NCI-H2196 treated with DMSO at 0.1 percent for 48 hours (cell line): Measurements from ENCODE around the gene WBP2NL.

Source experiments
- DNase-seq: peaks from one replicate; lab custom pipeline; 2025; ENCODE audit not compliant: unreplicated experiment; lab: John Stamatoyannopoulos, UW

The WBP2NL gene

DNA sequence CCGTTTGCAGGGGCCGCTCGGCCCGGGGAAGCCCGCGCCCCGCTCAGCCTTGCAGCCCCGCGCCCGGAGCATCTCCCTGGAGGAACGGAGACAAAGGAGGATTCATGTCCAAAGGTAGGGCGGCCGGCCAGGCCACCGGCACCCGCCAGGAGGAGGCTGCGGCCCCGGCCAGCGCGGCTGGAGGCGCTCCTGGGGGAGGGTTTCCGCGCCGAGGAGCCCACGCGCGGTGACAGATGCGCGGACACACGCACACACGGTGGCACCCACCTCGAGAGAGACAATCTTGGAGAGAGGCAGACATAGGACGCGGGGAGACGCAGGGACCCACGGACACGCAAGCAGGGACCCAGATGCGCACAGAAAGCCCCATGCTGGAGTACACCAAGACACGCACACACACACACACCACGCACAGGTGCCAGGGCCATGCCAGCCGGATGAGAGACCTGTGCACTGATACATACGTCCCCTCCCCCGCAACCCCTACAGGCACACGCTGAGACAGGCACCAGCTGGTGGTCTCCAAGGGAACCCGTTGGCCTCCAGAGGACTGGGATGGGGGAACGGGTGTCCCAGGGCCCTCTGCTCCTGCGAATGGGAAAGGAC is 21.5 kb upstream of the WBP2NL start:
- no peak for DNase-seq

DNA sequence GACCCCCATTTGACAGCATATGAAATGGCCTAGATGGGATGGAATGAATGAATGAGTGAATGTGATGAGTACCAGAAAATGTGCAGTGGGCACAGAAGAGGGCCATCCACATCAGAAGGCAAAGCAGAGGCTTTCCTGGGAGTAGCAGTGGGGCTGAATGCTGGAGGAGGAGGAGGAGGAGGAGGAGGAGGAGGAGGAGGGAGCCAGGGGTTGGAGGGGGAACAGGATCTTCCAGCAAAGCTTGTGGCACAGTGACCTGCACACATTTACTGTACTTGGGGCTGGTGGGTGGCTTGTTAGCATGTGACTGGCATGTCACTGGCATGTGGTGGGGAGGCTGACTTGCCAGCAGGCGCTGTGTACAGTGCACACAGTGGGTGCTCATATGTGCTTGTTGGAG is 19.9 kb upstream of the WBP2NL start:
- DNase-seq = no peak

DNA sequence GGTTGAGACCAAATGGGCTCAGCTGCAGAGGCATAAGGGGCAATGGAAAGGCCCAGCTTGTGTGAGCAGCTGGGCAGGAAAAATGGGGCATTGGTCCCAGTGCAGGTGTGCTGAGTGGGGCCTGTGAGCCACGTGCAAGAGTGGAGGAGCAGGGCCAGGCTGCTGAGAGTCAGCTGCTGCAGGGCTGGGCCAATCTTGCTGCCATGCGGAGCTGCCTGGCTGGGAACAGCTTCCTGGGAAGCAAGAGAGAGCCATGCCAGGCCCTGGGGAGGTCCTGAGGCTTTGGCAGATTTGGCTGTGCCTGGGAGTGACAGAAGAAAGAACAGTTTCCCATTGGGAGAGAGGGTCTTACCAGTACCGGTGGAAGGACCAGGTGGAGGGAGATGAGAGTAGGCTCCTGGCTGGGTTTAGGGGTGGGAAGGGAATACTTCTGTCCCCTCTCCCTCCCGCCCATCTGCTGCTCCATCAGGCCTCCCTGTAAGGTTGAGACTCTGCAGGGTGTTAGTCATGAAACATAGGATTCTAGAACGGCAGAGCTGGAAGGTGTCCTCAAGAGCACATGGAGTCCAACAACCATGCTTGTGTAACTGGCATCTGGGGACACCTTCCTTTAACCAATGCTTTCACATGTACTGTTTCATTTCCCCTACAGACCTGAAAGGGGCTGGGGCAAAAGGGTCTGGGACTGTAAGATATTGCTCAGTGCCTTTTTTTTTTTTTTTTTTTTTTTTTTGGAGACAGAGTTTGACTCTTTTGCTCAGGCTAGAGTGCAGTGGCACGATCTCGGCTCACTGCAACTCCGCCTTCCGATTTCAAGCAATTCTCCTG is 19.0 kb upstream of the WBP2NL start:
- no peak for DNase-seq

DNA sequence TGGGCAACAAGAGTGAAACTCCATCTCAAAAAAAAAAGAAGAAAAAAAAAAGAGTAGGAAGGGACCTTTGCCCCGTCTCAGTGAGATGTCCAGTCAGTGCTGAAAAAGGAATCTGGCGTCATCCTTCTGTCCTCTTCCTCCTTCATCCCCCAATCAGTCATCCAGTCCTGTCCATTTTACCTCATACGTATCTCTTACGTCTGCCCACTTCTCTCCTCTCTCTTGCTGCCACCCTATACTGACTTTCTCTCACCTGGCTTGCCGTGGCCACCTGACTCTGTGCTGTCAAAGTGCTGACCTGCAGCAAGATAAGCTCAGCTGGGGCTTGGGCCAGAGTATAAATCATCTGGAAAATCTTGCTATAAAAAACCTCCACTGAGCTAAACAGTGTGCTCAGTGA is 15.7 kb upstream of the WBP2NL start:
- DNase-seq = no peak

DNA sequence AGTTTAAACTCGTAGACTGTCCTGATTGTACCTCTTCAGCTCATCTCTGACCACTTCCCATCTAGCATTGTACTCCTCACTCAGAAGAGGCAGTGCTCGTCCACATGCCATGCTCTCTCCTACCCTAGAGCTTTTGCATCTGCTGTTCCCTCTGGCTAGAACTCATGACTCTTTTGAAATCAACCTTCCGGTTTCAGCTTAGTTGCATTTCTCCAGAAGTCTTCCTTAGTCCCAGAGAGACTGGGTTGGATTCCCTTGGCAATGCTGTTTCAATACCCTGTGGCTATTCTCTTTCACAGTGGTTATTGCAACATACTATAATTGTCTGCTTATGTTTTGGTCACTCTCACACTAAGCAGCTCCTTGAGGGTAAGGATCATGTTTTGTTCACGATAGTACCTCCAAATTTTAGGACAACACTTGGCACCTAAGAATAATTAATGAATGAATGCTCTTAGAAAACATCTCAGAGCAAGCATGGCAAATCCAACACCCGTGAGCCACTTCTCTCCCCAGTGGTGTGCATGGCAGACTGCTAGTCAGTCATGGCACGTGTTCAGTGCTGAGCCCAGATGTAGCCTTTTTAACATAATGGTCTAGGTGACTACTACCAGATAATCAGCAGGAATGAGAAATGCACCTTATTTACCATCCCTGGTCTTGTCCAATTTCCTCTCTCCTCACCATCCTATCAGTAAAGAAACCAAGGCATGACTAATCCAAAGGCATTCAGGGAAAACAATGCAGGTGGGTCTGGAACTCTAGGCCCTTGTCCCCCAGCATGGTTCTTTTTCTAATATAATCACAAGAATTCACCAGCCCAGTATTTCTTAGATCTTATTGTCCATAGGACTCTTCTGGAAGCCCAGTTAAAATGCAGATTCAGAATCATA is 14.8 kb upstream of the WBP2NL start:
- DNase-seq = no peak

DNA sequence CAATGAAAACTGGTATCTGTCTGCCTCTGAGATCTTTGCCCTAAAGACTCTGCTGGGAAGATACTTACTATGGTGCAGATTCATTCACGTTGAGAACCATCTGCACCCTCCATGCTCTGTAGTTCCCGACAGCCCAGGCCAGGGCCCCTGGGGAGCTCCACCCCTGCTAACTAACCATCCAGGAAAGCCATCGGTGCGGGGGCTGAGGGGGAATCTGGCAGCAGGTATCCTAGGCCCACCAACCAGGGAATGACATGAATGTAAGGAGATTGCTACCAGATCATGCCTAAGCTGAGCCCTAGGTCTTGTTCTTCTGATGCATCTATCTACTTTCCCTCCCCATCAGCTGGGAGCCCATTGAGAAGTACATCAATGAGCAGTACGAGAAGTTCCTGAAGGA is 11.3 kb upstream of the WBP2NL start:
- DNase-seq = no peak

DNA sequence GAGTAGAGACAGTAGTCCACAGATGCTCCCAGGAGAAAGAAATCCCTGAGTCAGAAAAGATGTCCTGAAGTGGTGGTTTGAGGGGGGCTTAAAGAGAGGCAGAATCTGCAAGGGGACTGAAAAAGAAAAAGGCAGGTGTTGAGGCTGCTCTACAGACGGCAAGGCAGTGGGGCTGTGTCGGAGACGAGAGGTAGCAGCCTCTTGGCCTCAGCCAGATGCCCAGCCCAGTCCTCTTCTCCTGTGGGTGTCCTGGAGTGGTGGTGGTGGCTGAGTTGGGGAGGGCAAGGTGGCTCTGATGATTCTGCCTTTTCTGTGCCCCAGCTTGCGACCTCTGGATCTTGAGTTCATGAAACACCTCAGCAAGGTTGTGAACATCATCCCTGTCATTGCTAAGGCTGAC is 9.3 kb upstream of the WBP2NL start:
- no peak for DNase-seq

DNA sequence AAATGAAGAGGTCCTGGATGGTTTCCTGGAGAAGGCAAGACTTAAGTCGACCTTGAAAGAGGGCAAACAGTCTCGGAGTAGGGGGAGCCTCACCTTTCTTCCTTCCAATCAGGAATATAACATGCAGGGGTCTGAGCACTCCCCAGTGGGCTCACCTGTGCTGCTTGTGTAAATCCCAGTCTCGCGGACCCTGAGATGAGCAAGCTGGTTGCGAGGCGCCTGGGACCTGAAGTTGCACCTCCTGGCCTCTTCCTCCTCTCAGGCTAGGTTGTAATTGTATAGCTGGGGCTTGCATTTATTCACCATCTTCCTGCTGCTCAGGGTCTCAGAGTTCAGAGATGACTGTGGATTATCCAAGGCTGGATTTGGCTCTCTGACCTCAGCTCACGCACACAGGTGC is 7.5 kb upstream of the WBP2NL start:
- DNase-seq = no peak

DNA sequence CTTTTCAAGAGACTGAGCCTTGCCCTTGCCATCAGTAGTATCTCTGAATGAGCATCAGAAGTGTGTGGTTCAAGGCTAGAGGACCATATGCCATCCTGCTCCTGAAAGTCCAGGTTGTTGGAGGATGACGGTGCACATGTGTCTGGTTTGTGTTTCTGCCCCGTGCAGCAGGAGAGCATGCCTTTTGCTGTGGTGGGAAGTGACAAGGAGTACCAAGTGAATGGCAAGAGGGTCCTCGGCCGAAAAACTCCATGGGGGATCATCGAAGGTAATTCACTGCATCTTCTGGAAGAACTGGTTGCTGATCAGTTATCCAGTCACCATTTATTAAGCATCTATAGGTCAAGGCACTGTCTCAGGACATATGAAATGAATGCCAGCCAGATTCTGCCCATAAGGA is 6.1 kb upstream of the WBP2NL start:
- DNase-seq = no peak

DNA sequence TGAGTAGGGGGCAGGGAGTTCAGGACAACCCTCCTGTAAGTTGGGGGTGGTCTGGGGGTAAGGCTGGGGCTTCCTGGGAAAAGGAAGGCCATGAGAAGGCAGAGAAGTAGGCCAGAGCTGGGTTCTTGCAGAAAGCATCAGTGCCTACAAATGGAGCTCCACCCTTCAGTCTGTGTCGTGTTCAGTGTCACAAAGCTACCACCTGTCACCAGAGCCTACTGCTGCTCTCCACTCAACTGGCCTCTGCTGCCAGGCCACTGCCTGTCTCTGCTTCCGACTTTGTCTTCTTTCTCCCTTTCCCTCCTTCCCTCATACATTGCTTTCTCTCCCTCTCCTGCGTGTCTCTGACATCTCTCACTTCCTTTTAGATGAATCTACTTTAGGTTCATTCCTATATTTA is 3.4 kb upstream of the WBP2NL start:
- no peak for DNase-seq

DNA sequence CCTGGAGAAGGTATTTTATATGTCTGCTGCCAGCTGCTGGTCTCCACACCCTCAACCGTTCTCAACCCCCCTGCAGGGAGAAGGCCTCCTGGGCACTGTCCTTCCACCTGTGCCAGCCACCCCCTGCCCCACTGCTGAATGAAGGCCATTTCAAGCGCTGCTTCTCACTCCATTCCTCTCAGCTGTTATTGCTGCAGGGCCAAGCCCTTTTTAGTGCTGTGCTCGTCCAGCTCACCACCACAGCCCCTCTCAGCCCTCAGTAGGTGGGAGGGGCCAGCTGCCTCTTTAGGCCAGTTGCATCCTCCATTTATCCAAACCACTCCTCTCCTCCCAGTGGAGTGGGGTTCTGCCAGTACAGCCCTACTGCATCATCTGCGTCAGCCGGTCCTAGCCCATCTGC is 1.8 kb upstream of the WBP2NL start:
- DNase-seq = no peak

DNA sequence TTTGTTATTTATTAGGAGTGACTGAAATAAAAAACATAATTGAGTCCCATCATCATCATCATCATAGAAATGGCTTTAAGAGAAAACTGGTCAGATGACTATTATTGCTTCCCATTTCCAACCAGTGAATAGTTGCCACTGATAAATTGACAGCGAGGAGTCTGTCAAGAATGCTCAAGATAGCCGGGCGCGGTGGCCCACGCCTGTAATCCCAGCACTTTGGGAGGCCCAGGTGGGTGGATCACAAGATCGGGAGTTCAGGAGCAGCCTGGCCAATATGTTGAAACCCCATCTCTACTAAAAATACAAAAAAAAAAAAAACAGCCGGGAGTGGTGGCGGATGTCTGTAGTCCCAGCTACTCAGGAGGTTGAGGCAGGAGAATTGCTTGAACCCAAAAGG is 1.9 kb downstream of the WBP2NL start:
- no peak for DNase-seq

DNA sequence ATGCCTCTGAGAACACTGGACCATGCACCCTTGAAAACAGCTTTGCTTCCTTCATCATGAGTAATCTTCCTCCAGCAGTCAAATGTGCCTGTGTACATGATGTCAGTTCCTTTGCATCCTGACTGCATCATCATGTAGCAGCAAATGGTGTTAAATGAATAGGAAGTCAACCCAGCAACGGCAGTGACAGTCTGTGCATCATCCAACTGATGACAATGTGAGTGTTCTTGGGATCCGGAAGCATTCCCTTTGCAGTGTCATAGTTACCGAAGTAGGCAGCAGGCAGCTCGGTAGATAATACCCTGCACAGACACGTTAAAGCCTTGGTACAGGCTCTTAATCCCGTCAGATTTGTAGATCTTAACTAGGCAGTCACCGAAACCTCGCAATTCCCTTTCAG is 2.5 kb downstream of the WBP2NL start:
- no peak for DNase-seq

DNA sequence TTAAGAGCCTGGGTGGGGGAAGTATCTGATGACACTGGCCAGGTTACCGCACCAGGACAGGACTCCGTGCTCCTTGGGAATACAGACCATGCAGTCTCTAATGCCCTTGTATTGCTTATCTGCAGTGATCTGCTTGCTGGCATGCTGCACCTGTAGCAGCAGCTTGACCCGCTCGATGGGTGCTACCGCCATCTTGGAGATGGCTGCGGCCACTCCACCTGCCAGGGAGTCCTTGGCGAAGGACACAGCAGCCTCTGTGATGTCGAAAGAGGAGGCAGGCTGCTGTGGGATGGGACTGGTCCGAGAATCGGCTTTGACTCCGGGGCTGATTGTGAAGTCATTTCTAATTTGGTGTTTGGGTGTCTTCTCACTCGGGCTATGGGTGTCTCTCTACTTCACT is 3.1 kb downstream of the WBP2NL start:
- DNase-seq = no peak

DNA sequence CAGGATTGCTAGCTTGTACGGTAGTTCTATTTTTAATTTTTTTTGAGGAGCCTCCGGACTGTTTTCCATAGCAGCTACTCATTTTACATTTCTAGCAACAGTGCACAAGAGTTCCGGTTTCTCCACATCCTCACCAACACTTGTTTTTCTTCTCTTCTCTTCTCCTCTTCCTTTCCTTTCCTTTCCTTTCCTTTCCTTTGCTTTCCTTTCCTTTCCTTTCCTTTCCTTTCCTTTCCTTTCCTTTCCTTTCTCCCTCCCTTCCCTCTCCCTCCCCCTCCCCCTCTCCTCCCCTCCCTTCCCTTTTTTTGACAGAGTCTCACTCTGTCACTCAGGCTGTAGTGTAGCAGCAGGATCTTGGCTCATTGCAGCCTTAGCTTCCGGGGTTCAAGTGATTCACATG is 9.3 kb downstream of the WBP2NL start:
- DNase-seq = no peak

DNA sequence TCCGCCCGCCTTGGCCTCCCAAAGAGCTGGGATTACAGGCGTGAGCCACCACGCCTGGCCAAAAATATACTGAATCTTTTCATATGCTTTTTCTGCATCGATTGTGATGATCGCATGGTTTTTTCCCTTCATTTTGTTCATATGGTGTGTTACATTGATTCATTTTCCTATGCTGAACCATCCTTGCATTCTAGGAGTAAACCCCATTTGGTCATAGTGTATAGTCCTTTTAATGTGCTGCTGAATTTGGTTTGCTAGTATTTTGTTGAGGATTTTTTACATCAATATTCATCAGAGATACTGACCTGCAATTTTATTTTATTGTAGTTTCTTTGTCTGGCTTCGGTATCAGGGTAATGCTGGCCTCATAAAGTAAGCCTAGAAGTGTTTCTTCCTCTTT is 12.2 kb downstream of the WBP2NL start:
- no peak for DNase-seq

DNA sequence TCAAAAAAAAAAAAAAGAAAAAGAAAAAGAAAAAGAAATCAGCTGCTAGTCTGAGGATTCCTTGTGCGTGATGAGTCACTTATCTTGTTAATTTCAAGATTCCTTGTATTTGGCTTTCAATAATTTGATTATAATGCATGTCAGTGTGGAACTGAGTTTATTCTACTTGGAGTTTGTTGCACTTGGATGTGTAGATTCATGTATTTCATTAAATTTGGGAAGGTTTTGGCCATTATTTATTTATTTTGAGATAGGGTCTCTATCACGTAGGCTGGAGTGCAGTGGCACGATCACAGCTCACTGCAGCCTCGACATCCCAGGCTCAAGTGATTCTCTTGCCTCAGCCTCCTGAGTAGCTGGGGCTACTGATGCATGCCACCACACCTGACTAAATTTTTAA is 14.8 kb downstream of the WBP2NL start:
- DNase-seq = no peak

DNA sequence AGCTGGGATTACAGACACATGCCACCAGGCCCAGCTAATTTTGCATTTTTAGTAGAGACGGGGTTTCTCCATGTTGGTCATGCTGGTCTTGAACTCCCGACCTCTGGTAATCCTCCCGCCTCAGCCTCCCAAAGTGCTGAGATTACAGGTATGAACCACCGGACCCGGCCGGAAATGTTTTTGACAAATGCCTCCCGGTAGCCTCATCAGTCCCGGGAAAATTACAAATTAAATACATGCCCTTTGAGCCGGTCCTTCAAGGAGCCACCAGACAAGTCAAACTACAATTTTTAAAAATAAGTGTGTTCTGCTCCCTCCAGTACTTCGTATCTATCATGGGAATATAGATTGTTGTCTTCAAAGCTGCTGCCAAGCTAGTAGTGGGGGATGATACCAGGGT is 17.5 kb downstream of the WBP2NL start:
- no peak for DNase-seq

DNA sequence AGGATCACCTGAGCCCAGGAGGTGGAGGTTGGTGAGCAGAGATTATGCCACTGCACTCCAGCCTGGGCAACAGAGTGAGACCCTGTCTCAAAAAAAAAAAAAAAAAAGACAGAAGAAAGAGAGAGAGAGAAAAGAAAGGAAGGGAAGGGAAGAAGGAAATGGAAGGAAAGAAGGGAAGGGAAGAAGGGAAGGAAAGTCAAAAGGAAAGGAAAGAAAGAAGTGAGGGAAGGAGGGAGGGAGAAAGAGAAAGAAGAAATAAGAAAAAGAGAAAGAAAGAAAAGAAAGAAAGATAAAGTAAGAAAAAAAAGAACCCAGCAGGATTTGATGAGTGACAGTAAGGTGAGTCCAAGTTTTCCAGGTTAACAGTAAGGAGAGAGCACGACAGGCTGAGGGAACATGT is 19.6 kb downstream of the WBP2NL start:
- DNase-seq = no peak

DNA sequence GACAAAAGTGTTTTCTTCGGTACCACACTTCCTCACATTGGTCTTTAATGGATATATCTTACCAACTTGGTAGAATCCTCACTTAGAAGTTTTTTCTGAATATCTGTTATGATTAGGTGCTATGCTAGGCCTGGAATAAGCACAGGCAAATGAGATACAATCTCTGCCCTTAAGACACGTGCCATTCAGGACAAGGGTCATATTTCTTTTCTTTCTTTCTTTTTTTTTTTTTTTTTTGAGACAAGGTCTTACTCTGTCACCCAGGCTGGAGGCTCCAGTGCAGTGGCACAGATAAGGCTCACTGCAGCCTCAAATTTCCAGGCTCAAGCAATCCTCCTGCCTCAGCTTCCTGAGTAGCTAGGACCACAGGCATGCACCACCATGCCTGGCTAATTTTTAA is 23.0 kb downstream of the WBP2NL start:
- DNase-seq = no peak

DNA sequence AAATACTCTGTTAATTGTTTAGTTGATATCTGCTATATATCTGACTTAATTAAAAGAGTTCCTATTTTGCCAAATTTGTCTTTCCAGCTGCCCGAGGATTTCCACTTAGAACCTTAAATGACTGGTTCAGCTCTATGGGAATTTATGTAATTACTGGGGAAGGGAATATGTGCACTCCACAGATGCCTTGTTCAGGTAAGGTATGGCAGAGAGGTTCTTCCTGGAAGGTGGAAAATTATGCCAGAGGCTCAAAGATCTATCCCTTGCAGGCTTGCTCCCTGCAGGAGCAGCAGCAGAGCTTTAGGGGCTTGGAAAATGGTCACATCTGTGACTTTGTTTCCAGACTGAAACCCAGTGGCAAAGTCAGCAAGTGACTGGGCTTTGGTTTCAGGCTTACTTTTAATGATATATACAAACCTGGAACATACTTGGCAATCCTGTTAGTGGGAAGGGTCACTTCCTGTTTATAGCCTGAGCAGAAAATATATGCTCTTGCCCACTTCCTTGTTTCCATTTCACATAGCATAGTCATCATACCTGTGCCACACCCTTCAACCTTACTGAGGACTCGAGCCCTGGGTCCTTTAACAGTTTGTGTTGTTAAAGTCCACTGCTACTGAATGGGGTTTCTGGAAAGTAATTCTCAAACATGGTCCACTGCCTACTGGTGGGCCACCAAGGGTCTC is 23.7 kb downstream of the WBP2NL start:
- no peak for DNase-seq
